Measurements from ENCODE around the gene GRM7.

GRM7 gene

DNA sequence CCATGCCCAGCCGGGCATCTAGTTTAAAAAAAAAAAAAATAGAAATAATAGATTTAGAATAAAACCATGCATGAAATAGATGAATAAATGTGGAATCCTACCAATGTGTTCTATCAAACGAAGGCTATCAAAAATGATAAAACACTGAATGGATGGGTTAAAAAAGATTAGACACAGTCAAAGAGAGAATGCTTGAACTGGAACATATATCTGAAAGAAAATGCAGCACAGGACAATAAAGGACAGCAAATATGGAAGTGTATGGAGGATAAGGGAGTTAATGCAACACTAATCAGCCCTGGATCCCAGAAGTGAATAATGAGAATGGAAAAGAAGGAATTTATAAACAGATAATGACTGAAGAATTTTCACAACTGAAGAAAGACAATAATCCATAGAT, 571.7 kb downstream of the GRM7 start:
- H3K4me3 ChIP-seq (ENCODE audit: low read depth, low read length), result no peak overlapping the region
- no peak for DNase-seq (ENCODE audit: low read depth)
- TF ChIP-seq, protein P1, sequence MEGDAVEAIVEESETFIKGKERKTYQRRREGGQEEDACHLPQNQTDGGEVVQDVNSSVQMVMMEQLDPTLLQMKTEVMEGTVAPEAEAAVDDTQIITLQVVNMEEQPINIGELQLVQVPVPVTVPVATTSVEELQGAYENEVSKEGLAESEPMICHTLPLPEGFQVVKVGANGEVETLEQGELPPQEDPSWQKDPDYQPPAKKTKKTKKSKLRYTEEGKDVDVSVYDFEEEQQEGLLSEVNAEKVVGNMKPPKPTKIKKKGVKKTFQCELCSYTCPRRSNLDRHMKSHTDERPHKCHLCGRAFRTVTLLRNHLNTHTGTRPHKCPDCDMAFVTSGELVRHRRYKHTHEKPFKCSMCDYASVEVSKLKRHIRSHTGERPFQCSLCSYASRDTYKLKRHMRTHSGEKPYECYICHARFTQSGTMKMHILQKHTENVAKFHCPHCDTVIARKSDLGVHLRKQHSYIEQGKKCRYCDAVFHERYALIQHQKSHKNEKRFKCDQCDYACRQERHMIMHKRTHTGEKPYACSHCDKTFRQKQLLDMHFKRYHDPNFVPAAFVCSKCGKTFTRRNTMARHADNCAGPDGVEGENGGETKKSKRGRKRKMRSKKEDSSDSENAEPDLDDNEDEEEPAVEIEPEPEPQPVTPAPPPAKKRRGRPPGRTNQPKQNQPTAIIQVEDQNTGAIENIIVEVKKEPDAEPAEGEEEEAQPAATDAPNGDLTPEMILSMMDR (conservative IDR thresholded peaks at IDR 0.05; ENCODE audit: low read depth, low read length), result no peak

DNA sequence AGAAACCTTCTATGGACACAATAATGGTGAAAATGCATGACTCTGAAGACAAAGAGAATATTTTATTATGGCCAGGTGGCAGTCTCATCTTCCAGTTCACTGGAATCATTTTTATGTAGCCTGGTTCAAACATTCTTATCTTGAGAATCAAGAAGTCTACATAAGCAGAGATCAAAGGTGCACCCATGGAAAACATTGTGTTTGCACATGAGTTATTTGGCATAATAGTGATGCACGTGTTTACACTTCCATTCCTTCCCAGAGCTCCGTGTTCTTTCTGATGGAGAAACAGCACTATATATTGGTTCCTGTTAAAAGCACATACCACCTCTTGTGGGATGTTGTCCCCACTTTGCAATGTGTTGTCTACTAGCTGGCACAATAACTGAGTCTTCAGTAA, 572.2 kb downstream of the GRM7 start:
- TF ChIP-seq, protein P1 (conservative IDR thresholded peaks at IDR 0.05; ENCODE audit: low read depth, low read length), result no peak
- no peak for DNase-seq (ENCODE audit: low read depth)
- no peak overlapping the region for H3K4me3 ChIP-seq (ENCODE audit: low read depth, low read length)

DNA sequence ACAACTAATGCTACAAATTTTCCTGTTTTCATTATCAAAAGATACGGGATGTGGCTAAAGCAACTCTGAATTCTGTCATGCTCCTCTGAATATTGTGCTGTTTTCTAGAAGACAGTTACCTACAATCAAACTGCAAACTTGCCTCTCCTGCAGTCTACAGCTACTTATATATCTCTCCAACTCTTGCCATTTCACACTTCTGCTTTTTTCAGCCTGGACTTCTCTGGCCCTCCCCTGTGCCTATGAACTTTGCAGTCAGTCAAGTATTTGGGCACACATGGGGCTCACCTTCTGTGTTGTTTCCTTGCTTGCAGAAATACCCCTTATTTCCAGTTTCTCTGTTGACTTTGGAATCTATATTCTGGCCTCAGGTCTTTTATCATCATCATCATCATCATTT, 575.6 kb downstream of the GRM7 start:
- H3K4me3 ChIP-seq (ENCODE audit: low read depth, low read length), result no peak overlapping the region
- TF ChIP-seq, protein P1 (conservative IDR thresholded peaks at IDR 0.05; ENCODE audit: low read depth, low read length), result no peak
- DNase-seq (ENCODE audit: low read depth), result no peak

DNA sequence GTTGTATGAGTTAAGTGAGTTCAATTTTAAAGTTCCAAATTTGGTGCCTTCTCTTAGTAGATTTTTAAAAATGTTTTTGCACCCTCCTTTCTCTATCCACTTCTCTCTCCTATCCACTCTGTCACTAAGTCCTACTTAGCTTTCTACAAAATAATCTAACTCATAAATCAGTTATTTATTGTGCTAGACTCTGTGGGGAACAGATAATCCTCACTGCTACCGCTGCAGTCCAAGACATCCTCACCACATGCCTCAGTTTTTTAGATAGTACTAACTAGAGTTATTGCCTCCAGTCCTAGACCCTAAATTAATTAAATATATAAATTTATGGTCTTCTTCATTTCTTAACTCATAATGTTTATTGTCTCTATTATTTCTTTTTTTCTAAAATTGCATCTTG, 576.3 kb downstream of the GRM7 start:
- DNase-seq (ENCODE audit: low read depth), result no peak
- TF ChIP-seq, protein P1 (conservative IDR thresholded peaks at IDR 0.05; ENCODE audit: low read depth, low read length), result no peak
- H3K4me3 ChIP-seq (ENCODE audit: low read depth, low read length), result no peak overlapping the region

DNA sequence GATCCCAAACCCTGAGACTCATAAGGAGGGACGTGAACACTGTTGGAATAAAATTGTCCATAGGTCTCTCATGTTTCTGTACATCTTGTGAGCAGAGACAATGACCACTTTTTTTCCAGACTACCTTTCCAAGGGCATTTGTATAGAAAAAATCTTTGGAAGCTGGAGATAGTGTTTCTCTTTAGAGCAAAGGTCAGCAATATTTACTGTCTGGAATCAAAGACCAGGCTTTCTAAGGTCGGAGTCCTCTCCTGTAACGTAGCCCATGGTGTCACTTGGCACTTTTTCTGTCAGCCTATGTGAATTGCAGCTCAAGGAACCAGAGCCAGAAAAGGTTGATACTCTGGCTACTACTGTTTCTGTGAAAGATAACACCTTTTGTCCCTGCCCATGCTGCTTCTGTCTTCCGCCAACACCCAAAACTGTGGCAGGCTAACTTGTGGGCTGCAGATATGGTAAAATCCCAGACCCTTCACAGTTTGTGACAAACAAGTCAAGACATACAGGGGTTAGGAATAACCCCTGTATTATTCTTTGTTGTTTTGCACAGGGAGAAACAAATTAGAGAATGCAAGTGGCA, 578.3 kb downstream of the GRM7 start:
- no peak for DNase-seq (ENCODE audit: low read depth)
- TF ChIP-seq, protein P1 (conservative IDR thresholded peaks at IDR 0.05; ENCODE audit: low read depth, low read length), result no peak
- H3K4me3 ChIP-seq (ENCODE audit: low read depth, low read length), result no peak overlapping the region

DNA sequence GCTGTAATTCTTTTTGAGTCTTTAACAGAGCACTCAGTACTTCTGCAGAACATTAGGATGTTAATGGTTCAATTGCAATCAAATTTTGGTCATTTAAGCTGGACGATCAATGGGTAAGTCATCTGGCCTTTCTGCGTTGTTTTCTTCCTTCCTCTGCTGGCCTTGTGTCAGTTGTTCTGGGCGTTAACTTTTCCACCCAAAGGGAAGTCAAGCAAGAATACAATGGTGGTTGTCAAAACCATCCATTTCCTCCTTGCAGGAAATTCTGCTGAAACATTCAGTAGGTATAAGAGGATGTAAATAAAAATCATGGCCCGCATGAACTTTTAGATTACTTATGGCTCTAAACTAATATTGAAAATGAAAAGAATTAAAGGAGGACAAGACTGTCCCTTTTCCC, 584.0 kb downstream of the GRM7 start:
- no peak overlapping the region for H3K4me3 ChIP-seq (ENCODE audit: low read depth, low read length)
- TF ChIP-seq, protein P1 (conservative IDR thresholded peaks at IDR 0.05; ENCODE audit: low read depth, low read length), result no peak
- DNase-seq (ENCODE audit: low read depth), result no peak

DNA sequence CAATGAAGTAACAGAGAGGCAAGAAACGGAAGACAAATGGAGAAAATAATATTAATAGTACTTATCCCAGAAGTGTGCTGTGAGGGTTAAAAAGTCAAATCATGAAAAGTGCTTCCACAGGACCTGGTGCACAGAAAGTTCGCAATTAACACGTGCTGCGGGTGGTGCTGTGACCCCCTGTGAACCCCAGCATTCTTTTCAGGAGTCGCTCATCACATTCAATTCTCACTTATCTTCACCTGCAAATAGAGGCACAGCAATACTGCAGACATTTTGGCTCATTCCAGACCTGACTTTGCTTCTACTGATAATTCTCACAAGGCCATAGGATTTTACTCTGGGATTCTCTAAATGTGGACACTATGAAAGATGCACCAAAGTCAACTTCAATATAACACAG, 584.4 kb downstream of the GRM7 start:
- no peak overlapping the region for H3K4me3 ChIP-seq (ENCODE audit: low read depth, low read length)
- DNase-seq (ENCODE audit: low read depth), result no peak
- TF ChIP-seq, protein P1 (conservative IDR thresholded peaks at IDR 0.05; ENCODE audit: low read depth, low read length), result no peak

Data from choroid plexus epithelial cell (primary cell).